ENCODE results near the gene POF1B.

- no peak for TF ChIP-seq CTCF (IDR thresholded peaks at IDR 0.05; ENCODE audit: poor library complexity, severe bottlenecking)
- TF ChIP-seq EP300 (conservative IDR thresholded peaks at IDR 0.05; ENCODE audit: poor library complexity, severe bottlenecking) = peak; percentile 80
Observed at GRCh38 chrX:85391185-85391877, 11.9 kb upstream of the POF1B start.

Data from neural cell (in vitro differentiated cells).